A673 (cell line): ENCODE measurements around the gene MGMT. TPM values are rescaled to one million over a fixed set of nuclear protein-coding genes. Genes with fewer than 3 reads are reported as not detected.

Experiments
- BruUV-seq: library from RNA; stranded (reverse); fragments of 400-500 nt; replicated peaks from 2 replicates; lab custom pipeline; 2021; lab: Mats Ljungman, UMichigan
- CTCF ChIA-PET: fragments of 300-600 bp; sonication (Branson Sonifier 250); formaldehyde crosslinking; loops from one replicate; lab custom pipeline; 2022; ENCODE audit warnings: antibody characterized with exemption; lab: Charles Lee
- POLR2A ChIA-PET: fragments of 300-600 bp; sonication (Branson Sonifier 250); formaldehyde crosslinking; loops from one replicate; lab custom pipeline; 2022; ENCODE audit warnings: antibody characterized with exemption; ENCODE audit not compliant: low non-redundant PET; lab: Charles Lee
- DNase-seq: peaks from one replicate; pipeline ENCODE4 v3.0.0-alpha.2; 2015; ENCODE audit warnings: low spot score
- H3K27ac ChIP-seq: fragments of 200-600 bp; sonication (generic); 2 replicates; pipeline ENCODE4 v1.5.1; 2016; ENCODE audit warnings: mixed run types, low read depth, mild to moderate bottlenecking, mixed read lengths, antibody characterized with exemption, low read length; ENCODE audit not compliant: poor library complexity, severe bottlenecking
- H3K27me3 ChIP-seq: fragments of 200-600 bp; sonication (generic); replicated peaks from 2 replicates; pipeline ENCODE4 v1.6.1; 2017; ENCODE audit warnings: mixed run types, low read depth, mild to moderate bottlenecking, mixed read lengths, antibody characterized with exemption, low read length; ENCODE audit not compliant: insufficient read depth, poor library complexity
- H3K36me3 ChIP-seq: fragments of 200-600 bp; sonication (generic); 2 replicates; pipeline ENCODE4 v1.6.1; 2016; ENCODE audit warnings: mixed run types, mild to moderate bottlenecking, mixed read lengths, antibody characterized with exemption, low read length; ENCODE audit not compliant: insufficient read depth, poor library complexity, severe bottlenecking
- H3K4me1 ChIP-seq: fragments of 200-600 bp; sonication (generic); 2 replicates; pipeline ENCODE4 v1.6.1; 2017; ENCODE audit warnings: mixed run types, mild to moderate bottlenecking, mixed read lengths, antibody characterized with exemption, low read length; ENCODE audit not compliant: insufficient read depth, poor library complexity, severe bottlenecking
- H3K4me3 ChIP-seq: fragments of 200-600 bp; sonication (generic); 2 replicates; pipeline ENCODE4 v1.5.1; 2016; ENCODE audit warnings: low read depth, mixed run types, mild to moderate bottlenecking, mixed read lengths, low read length; ENCODE audit not compliant: poor library complexity, severe bottlenecking
- H3K9me3 ChIP-seq: fragments of 200-600 bp; sonication (generic); 2 replicates; pipeline ENCODE4 v1.6.1; 2016; ENCODE audit warnings: mixed run types, low read depth, mild to moderate bottlenecking, mixed read lengths, antibody characterized with exemption, low read length; ENCODE audit not compliant: poor library complexity, severe bottlenecking
- CTCF ChIP-seq: fragments of 300-800, 200-600 bp; sonication (generic); conservative IDR thresholded peaks from 2 replicates; pipeline ENCODE4 v1.5.1; 2017; ENCODE audit warnings: low read depth, mild to moderate bottlenecking, antibody characterized with exemption, low read length, moderate library complexity, mixed read lengths
- EZH2 ChIP-seq: fragments of 200-600 bp; sonication (generic); IDR thresholded peaks from 2 replicates; pipeline ENCODE4 v1.6.1; 2017; ENCODE audit warnings: borderline replicate concordance, low read depth, mild to moderate bottlenecking, mixed read lengths, antibody characterized with exemption, low read length; ENCODE audit not compliant: poor library complexity, severe bottlenecking
- intact Hi-C: fragments of 100-400 bp; cut with micrococcal nuclease; formaldehyde crosslinking; loops from one replicate; pipeline ENCODE4 v1.10.0; 2022; ENCODE audit not compliant: unreplicated experiment
- total RNA-seq: library from RNA; stranded (reverse); gene quantifications from 2 replicates; pipeline ENCODE4 v1.2.3, GENCODE V29; 2021

MGMT gene
- total RNA-seq, 1 experiment from 2014 or later = 19.5 TPM

DNA sequence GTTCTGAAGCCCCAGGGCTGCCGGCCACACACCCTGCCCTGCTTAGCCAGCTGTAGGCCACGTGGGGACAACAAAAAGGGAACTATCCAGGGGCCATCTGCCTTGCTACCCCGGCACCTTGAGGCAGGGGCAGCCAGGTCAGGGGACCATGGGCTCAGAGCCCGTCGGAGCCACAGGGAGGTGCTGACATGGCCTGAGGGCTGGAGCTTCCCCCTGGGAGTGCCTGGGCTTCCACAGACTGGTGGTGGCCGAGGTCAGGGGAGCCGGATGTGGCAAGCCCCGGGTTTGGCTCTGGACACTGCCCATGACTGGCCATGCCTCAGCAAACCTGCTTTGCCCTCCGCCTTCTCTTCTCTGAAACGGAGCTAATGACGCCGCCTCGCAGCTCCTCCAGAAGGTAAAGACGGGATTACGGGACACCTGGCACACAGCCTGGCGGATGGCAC is 318.5 kb downstream of the MGMT start:
- CTCF ChIA-PET = interaction anchor here (0.6 kb wide), 1 partner anchor 1532 kb away, joined by 5 read pairs; no protein-coding TSS in a partner anchor
- POLR2A ChIA-PET = interaction anchor here (0.6 kb wide), 1 partner anchor 1071 kb away, joined by 3 read pairs; no protein-coding TSS in a partner anchor
- no peaks in the 10 kb centered on the region for H3K9me3 ChIP-seq
- H3K4me3 ChIP-seq = no peak overlapping the region
- no peaks in the 10 kb centered on the region for H3K27me3 ChIP-seq
- H3K4me1 ChIP-seq = no peaks in the 10 kb centered on the region
- DNase-seq = no peak
- intact Hi-C loops = no loop called here
- H3K27ac ChIP-seq = no peak overlapping the region
- H3K36me3 ChIP-seq = no peaks in the 10 kb centered on the region
- BruUV-seq = no TSS peak
- TF ChIP-seq EZH2 (no peak), CTCF (no peak)

DNA sequence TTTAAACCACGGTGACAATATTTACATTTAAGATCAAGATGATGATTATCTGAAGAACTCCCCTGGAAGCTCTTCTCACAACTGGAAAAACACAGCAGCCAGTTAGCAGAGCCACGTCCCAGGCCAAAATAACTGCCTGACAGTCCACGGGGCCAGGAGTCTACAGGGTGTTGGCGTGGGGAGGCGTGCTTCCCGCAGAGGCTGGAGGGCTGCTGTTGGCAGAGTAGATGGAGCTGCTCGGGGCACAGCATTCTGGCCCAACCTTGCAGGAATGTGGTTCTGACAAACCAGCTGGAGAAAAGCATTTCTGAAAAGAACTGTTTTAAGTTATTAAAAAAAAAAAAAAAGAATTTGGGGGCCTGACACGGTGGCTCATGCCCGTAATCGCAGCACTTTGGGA is 319.2 kb downstream of the MGMT start:
- Histone ChIP-seq H3K27ac (no peak overlapping the region), H3K36me3 (no peaks in the 10 kb centered on the region), H3K4me3 (no peak overlapping the region), H3K27me3 (no peaks in the 10 kb centered on the region), H3K4me1 (no peaks in the 10 kb centered on the region), H3K9me3 (no peaks in the 10 kb centered on the region)
- ChIA-PET POLR2A (interaction anchor here (0.6 kb wide), 1 partner anchor 1071 kb away, joined by 3 read pairs; no protein-coding TSS in a partner anchor), CTCF (no interaction called here)
- intact Hi-C loops = no loop called here
- no TSS peak for BruUV-seq
- DNase-seq = no peak
- no peak for TF ChIP-seq CTCF
- no peak for TF ChIP-seq EZH2

DNA sequence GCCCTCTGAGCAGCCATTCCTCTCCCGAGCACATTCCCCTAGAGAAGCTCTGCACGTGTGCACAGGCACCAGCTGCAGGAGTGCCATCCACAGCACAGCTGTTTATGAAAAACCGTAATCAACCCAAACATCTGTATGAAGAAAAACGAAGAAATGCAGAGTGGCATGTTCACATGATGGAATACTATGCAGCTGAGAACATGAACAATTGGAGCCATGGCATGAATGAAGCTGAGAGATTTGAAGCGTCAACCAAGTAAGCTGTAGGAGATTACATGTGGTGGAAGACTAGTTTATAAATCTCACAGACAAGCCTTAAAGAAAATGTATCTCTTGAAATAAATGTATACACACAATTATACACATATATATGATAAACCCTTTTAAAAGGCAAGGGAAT is 320.5 kb downstream of the MGMT start:
- POLR2A ChIA-PET = no interaction called here
- Histone ChIP-seq H3K4me3 (no peak overlapping the region), H3K4me1 (peaks cover 7% of the 10 kb centered on the region), H3K36me3 (no peaks in the 10 kb centered on the region), H3K9me3 (no peaks in the 10 kb centered on the region), H3K27ac (no peak overlapping the region), H3K27me3 (no peaks in the 10 kb centered on the region)
- CTCF ChIA-PET = no interaction called here
- intact Hi-C loops = no loop called here
- no peak for DNase-seq
- TF ChIP-seq CTCF = no peak
- TF ChIP-seq EZH2 = no peak
- no TSS peak for BruUV-seq
